M059J (cell line): Measurements from ENCODE around the gene HMGXB3. TPM values are rescaled to one million over a fixed set of nuclear protein-coding genes. Genes with fewer than 3 reads are reported as not detected.
A peak's percentile ranks its signal among the peaks of the same experiment; 100 is the strongest.
"Not testable (repeated sequence)": the region's sequence is repeated elsewhere in the genome, so short reads cannot be mapped to it uniquely, and the experiment has no call there.

Experiments used
- DNase-seq: peaks from one replicate; pipeline ENCODE4 v3.0.0-alpha.2; 2012; ENCODE audit warnings: low read depth
- total RNA-seq: library from RNA; depleted of rRNA; stranded (reverse); fragments of >200 nt; shearing (Covaris generic); gene quantifications from 2 replicates; pipeline ENCODE4 v1.2.3, GENCODE V29; 2014

HMGXB3 gene
- total RNA-seq, 1 experiment from 2014 or later, result 51.2 TPM

DNA sequence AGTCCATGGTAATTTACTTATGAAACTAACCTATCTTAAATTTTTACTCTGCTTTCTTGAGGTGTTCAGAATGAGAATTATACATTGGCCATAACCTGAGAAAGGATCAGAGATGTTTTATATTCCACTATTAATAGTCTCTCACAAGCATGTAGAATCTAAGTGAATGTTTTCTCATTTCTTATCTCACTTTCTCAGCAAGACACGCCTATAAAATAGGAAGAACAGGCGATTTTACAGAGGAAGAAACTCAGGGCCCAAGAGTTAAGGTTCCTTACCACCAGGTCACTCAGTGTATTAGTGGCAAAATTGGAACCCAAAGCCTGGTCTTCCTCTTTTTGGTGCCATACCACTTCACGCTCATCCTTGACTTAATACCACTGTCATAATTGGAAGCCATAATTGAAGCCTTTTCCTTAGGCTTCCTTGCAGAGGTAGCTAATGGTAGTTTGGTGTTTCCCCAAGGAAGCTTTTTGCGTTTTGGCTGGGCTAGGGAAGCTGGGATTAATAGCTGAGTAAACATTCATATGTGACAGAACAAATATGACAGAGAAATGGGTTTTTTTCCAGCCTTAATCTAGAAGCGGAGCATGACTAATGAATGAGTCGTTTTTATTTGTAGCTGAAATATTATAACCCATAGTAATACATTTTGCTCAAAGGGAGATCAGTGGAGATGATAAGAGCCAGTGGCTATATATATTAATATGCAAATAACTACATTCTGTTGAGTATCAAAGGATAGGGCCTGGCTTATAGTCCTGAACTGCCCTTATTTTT is 16.9 kb downstream of the HMGXB3 start:
- peak; percentile 45 for DNase-seq

DNA sequence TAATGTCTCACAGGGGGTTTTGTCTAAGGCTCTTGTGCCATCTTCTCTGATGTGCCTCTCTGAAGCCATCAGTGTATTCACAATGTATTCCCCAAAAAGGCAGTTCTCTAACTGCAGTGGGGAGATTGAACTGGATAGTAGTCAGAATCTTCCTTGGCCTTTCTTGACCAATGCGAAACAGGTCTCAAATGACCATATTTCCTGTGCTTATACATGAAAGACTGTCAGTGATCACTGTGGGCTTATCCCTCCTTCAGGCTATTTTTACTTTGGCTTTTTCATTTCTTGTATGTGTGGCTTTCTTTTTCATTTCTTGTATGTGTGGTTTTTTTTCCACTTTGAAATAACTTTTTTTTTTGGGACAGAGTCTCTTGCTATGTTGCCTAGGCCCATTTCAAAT is 19.7 kb downstream of the HMGXB3 start:
- peak; percentile 39 for DNase-seq

DNA sequence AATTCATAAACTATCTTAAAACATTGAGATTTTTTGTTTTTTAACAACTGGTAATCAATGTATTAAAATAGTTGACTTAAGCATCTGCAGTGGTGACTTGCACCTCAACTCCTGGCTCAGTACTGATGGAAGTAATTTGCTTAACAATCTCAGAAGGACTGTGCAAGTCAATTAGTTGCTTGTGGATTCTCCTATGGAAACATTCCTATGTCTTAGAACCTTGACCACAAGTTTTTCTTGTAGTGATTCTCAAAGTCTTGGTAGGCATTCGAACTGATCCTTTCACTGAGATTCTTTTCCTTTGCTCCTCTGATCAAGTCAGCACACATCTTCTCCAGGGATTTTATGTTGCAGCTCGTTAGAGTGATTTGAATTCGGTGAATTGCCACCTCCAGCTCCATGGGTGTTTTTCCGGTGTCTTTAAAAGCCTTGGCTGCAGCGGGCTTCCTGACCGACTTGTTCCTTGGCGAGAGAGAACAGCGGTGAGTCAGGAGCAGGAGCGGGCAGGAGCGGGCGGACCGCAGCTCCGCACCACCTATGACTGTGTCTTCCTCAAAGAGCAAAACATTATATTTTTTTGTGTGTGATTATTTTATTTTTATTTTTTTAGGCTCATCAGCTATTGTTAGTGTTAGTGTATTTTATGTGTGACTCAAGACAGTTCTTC is 21.1 kb downstream of the HMGXB3 start:
- peak; percentile 90 for DNase-seq

DNA sequence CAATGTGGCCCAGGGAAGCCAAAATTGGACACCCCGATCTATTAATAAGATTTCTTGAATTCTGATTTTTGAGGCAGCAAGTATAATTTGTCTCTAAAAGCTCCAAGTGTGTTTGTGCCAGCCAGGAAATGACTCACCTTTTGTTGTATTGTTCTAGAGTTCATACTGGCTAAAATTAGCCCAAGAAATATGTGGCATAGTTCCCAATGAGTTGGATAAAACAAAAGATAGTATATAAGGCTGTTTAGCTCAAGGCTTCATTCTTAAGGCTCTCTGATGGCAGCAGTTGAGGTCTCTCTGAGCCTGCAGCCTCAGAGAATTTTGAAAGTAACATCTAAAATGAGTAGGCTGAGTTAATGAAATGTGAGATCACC is 21.6 kb downstream of the HMGXB3 start:
- peak; percentile 98 for DNase-seq

DNA sequence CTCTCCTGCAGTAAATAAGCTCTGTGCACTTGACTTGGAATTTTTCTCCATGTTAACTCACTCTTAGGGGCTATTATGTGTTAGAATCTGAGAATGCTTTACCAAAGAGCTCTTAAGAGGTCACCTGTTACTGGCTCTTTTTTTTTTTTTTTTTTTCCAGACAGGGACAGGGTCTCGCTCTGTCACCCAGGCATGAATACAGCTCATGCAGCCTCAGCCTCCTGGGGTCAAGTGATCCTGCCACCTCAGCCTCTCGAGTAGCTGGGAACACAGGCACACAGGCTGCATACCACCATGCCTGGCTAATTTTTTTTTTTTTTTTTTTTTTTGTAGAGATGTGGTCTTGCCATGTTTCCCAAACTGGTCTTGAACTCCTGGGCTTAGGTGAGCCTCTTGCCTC is 22.1 kb downstream of the HMGXB3 start:
- DNase-seq, result no peak

DNA sequence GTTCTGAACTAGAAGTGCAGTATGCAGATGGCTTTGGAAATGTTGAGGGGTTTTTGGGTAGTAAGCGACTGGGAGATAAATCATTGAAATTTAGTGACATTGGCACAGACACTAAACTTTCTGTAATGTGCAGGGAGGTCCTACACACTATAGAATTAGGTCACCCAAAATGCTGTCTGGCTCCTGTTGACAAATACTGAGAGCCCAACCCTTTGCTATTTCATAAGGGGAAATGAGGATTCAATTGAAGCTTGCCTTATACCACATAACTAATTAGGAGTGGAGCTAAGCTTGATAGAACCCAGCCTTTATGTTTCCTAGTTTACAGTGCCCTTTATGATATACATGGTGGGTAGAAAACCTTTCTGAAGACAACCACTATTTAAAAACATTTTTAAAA is 22.6 kb downstream of the HMGXB3 start:
- DNase-seq, result no peak

DNA sequence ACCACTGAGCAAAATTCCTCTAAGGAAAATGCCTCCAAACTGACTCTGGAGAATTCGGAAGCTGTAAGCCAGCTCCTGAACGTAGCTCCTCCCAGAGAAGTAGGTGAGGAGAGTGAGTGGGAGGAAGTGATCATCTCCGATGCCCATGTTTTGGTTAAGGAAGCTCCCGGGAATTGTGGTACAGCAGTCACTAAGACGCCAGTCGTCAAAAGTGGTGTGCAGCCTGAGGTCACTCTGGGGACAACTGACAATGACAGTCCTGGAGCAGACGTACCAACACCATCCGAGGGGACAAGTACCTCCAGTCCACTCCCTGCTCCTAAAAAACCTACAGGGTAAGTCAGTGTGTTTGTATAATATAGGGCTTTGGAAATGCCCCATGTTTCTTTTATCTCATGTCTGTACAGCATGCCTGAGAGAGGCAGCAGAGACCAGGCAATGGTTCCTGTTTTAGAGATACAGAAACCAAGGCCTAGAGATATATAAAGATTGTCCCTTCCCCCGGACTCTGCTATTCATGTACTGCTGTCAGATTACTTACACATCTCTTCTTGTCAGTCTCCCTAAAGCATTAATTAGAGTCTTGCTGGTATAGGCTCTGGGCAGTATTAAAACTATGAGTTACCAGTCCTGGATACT is 23.9 kb downstream of the HMGXB3 start:
- DNase-seq, result no peak

DNA sequence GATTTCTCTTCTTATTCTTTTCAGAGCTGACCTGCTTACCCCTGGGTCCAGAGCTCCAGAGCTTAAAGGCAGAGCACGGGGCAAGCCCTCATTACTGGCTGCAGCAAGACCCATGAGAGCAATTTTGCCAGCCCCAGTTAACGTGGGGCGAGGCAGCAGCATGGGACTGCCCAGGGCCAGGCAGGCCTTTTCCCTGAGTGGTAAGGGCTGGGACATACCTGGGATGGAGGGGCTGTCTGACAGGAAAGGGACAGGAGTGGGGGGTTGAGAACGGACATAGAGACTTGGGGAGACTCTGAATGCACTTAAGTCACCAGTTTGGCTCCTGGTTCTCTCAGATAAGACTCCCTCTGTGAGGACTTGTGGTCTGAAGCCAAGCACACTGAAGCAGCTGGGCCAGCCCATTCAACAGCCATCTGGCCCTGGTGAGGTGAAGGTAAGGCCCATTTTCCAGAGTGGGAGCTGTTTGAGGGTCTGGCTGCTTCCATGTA is 26.2 kb downstream of the HMGXB3 start:
- no peak for DNase-seq

DNA sequence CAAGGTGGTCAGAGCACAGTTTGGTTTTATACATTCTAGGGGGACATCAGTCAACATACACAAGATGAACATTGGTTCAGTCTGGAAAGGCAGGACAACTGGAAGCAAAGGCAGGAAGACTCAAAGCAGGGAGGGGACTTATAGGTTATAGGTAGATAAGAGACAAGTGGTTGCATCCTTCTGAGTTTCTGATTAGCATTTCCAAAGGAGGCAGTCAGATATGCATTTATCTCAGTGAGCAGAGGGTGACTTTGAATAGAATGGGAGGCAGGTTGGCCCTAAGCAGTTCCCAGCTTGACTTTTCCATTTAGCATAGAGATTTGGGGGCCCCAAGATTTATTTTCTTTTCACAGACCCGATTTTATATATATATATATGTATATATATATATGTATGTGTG is 27.5 kb downstream of the HMGXB3 start:
- not testable (repeated sequence) for DNase-seq

DNA sequence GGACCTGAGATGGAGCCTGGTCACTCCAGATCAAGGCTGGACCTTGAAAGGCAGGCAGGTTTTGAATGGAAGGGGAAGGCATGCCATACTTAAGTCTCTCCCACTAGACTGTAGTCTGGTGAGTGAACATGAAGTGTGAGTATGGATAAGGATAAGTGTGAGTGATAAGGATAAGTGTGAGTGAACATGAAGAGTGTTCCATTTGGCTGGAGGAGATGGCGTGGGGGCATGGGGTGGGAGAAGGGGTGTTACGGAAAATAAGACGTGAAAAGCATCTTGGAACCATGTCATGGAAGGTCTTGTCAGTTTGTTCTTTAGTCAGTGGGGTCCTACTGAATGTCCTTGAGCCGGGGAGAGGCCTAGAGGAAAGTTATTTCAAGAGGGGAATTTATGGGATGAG is 32.8 kb downstream of the HMGXB3 start:
- DNase-seq, result no peak

DNA sequence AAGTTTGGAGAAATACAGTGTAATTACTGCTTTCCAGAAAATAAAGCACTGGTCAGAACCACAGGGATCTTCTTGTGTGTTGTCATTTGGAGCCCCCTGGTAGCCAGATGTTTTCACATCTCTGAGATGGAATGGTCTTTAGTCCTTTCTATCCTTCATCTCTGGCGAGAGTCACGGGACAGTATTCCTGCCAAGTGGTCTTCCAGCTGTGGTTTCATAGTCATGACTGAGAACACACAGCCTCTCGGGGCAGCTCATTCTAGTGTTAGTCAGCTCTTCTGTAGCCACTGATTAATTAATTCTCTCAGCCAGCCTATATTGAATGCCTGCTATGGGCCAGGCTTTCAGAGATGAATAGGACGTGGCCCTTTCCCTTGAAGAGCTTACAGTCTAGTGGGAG is 34.1 kb downstream of the HMGXB3 start:
- peak; percentile 71 for DNase-seq

DNA sequence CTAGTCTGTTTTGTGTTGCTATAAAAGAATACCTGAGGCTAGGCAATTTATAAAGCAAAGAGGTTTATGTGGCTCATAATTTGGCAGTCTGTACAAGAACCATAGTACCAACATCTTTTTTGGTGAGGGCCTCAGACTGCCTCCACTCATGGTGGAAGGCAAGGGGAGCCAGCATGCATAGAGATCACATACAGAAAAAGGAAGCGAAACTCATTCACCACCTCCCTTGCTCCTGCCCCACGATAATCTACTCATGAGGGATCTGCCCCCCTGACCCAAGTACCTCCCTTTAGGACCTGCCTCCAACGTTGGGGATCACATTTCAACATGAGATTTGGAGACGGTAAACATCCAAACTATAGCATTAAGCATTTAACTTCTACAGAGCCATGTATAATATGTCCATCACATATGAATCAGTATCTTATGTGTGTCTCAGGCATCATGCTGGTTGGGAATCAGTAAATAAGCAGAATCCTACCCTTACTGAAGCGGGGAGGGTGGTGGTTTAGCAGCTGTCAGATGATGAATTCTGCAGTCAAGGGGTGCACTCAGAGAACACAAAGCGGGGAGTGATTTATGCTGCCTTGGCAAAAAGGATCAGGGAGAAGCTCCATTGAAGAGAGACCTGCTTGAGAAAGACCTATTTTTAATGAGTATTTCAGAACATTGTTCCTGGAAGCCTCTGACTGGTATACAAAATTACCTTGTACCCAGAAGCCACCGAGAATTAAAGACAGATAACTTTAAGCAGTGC is 34.8 kb downstream of the HMGXB3 start:
- no peak for DNase-seq

DNA sequence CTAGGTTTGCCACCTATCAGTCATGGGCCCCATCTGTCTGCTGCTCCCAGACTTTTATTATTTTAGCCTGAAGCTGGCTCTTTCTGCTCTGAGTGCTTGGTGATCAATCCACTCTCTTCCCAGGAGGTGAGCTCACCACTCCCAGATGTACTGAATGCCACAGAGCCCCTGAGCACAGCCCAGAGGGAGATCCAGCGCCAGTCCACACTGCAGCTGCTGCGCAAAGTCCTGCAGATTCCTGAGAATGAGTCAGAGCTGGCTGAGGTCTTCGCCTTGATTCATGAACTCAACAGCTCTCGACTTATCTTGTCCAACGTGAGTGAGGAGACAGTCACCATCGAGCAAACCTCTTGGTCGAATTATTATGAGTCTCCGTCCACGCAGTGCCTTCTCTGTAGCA is 36.0 kb downstream of the HMGXB3 start:
- peak; percentile 99 for DNase-seq

DNA sequence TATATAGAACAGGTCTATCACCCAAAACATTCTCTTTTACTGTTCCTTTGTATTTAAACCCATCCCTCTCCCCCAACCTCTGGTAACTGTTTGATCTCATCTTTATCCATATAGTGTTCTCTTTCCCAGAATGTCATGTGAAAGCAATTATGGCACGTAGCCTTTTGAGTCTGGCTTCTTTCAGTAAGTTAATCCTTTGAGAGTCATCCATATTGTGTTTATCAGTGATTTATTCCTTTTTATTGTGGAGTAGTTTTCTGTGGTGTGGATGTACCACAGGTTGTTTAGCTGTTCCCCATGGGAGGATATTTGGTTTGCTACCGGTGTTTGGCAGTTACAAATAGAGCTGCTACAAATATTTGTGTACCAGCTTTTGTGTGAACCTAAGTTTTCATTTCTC is 38.0 kb downstream of the HMGXB3 start:
- no peak for DNase-seq

DNA sequence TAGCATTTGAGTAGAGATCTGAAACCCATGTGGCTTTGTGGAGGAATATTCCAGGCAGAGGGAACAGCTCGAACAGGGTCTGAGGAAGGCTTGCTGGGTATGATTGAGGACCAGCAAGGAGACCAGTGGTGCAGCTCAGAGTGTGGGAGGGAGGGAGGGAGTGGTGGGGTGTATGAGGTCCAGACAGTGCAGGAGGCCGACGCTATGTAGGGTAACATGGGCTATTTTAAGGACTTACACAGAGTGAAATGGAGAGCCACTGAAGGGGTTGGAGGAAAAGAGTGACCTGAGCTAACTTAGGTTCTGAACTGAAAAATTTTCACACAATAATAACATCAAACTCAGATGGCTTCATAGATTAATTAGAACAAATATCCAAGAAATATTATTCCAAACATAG is 41.9 kb downstream of the HMGXB3 start:
- DNase-seq, result no peak

DNA sequence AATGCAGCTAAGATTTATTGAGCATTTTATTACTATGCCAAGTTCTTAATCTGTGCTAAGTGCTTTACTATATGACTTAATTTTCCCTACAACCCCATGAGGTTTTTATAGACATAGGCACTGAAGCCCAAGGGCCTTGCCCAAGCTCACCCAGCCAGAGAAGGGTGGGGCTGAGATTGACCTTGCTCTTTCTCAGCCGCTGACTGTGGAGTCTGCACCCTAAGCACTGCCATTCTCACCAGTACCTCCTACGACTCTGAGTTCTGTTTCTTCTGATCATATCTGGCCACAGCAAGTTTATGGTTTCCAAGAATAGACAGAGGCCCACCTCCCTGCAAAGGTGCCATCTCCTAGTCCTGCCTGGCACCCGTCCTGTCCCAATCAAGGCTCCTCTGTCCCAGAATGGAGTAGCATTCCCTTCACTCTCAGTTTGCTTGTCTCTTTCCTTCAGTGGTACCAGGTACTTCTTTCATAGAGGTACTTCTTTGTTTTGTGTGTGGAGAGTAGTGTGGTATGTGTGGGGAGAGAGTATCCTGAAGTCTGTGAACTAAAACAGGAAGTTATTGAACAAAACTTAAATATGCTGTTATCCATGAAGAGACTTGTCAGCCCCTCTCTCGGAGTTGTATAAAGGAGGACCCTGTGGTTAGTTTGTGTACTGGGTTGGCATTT is 43.3 kb downstream of the HMGXB3 start:
- DNase-seq, result no peak

DNA sequence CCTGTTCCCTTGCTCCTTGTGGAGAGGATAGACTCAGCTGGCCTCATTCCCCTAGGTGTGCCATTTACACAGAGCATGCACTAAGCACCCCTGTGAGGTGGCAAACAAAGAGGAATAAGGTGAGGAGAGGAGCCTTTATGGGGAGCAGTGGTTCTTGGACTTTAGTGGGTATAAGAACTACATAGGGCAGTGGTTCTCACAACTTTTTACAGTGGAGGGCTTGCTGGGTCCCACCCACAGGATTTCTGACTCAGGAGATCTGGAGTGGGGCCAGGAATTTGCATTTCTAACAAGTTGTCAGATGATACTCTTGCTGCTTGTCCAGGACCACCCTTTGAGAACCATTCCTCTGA is 43.8 kb downstream of the HMGXB3 start:
- DNase-seq, result peak; percentile 62

DNA sequence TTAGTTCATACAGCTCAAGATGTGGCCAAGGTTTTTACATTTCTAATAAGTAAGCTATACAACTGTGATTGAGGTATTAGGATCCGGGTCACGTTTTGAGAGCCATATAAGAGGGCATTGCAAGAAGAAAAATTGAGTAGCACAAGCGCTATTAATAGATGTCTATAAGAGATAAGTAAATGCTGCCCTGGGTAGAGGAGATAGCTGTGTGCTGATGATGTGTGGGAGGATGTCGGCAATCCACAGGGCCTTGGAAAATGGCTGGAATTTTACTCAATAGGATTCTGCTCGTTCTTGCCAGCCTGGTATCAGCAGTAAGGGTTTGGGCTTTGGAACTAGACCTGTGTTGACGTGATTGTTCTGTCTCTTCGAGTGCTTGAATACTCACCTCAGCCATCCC is 44.2 kb downstream of the HMGXB3 start:
- no peak for DNase-seq

DNA sequence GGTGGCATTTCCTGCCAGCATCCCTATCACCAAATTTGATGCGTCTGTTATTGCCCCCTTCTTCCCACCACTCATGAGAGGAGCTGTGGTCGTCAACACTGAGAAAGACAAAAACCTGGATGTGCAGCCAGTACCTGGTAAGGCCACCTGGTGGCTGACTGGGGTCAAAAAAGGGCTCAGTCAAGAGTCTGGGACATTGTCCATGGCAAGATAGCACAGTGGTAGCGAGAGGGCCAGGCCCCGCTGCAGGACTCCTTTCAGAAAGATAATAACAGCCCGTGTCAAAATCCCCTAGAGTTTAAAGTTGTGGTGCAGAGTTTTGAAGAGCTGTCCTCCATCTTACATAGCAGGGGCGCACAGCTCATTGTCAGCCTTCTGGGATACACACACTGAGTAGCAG is 45.0 kb downstream of the HMGXB3 start:
- no peak for DNase-seq

DNA sequence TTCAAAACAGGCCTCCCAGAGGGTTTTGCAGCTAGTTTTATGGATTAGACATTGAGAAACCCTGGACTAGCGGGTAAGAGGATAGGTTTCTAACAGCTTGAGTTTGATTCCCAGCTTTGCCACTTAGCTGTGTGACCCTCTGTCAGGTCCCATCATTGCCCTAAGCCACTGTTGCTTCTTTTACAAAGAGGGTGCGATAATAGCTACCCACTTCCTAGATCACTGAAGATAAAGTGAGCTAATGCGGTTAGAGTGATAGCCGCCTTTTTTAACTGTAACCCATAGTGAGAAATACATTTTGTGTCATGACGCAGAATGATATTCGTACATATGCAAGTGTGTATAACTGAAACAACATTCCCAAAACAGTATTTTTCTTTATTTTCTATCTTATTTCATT is 45.5 kb downstream of the HMGXB3 start:
- no peak for DNase-seq

DNA sequence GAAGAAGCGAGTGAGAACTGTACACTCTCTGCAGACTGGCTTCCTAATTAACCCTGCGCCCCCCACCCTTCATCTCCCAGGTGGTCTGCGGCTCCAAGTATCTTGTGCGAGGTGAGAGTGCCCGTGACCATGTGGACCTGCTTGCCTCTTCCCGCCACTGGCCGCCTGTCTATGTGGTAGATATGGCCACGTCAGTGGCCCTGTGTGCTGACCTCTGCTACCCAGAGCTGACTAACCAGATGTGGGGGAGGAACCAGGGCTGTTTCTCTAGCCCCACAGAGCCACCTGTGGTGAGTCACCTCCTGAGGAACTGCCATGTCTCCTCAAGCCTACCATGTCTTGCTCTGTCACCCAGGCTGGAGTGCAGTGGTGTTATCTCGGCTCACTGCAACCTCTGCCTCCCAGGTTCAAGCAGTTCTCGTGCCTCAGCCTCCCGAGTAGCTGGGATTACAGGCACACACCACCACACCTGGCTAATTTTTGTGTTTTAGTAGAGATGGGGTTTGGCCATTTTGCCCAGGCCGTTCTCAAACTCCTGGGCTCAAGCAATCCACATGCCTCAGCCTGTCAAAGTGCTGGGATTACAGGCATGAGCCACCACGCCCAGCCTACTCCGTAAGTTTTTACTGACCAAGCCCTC is 49.8 kb downstream of the HMGXB3 start:
- DNase-seq, result peak; percentile 97
